ENCODE measurements around the gene COL10A1. TPM values are rescaled to one million over a fixed set of nuclear protein-coding genes. Genes with fewer than 3 reads are reported as not detected.

COL10A1 gene
- total RNA-seq, 1 donor from 2014 or later = not detected

GRCh38 chr6:116157391-116157790, 31.5 kb upstream of the COL10A1 start:
- peaks cover 5% of the 10 kb centered on the region for H3K4me1 Mint-ChIP-seq (ENCODE audit: low read depth)
- H3K27ac Mint-ChIP-seq = no peak overlapping the region
- no peak overlapping the region for H3K4me3 Mint-ChIP-seq (ENCODE audit: low read depth)
- H3K9me3 Mint-ChIP-seq (ENCODE audit: low read depth) = peaks cover 13% of the 10 kb centered on the region
- no peak for DNase-seq (ENCODE audit: low spot score, unreplicated experiment)
- no peak for TF ChIP-seq CTCF (IDR thresholded peaks at IDR 0.05; ENCODE audit: unreplicated experiment)
- H3K27me3 Mint-ChIP-seq = no peaks in the 10 kb centered on the region
- peaks cover 12% of the 10 kb centered on the region for H3K36me3 Mint-ChIP-seq (ENCODE audit: insufficient read depth)

- DNase-seq (ENCODE audit: low spot score, unreplicated experiment) = no peak
- Mint-ChIP-seq H3K27me3 (no peaks in the 10 kb centered on the region), H3K4me3 (ENCODE audit: low read depth) (no peak overlapping the region), H3K9me3 (ENCODE audit: low read depth) (peaks cover 7% of the 10 kb centered on the region), H3K4me1 (ENCODE audit: low read depth) (peaks cover 5% of the 10 kb centered on the region), H3K36me3 (ENCODE audit: insufficient read depth) (peaks cover 6% of the 10 kb centered on the region), H3K27ac (no peak overlapping the region)
- no peak for TF ChIP-seq CTCF (IDR thresholded peaks at IDR 0.05; ENCODE audit: unreplicated experiment)
Observed at GRCh38 chr6:116156405-116157326, 30.7 kb upstream of the COL10A1 start.

- no peak for TF ChIP-seq CTCF (IDR thresholded peaks at IDR 0.05; ENCODE audit: unreplicated experiment)
- peaks cover 5% of the 10 kb centered on the region for H3K4me1 Mint-ChIP-seq (ENCODE audit: low read depth)
- H3K9me3 Mint-ChIP-seq (ENCODE audit: low read depth) = peaks cover under 1% of the 10 kb centered on the region
- DNase-seq (ENCODE audit: low spot score, unreplicated experiment) = no peak
- no peak overlapping the region for H3K4me3 Mint-ChIP-seq (ENCODE audit: low read depth)
- H3K36me3 Mint-ChIP-seq (ENCODE audit: insufficient read depth) = peaks cover 5% of the 10 kb centered on the region
- H3K27me3 Mint-ChIP-seq = no peaks in the 10 kb centered on the region
- H3K27ac Mint-ChIP-seq = no peak overlapping the region
Observed at GRCh38 chr6:116154887-116155286, 29.0 kb upstream of the COL10A1 start.

GRCh38 chr6:116152620-116153019, 26.7 kb upstream of the COL10A1 start:
- Mint-ChIP-seq H3K9me3 (ENCODE audit: low read depth) (peaks cover 5% of the 10 kb centered on the region), H3K36me3 (ENCODE audit: insufficient read depth) (peaks cover 8% of the 10 kb centered on the region), H3K4me3 (ENCODE audit: low read depth) (no peak overlapping the region)

More at GRCh38 chr6:116152620-116153019, 26.7 kb upstream of the COL10A1 start:
- no peak for DNase-seq (ENCODE audit: low spot score, unreplicated experiment)
- H3K27ac Mint-ChIP-seq = no peak overlapping the region
- H3K27me3 Mint-ChIP-seq = no peaks in the 10 kb centered on the region
- no peaks in the 10 kb centered on the region for H3K4me1 Mint-ChIP-seq (ENCODE audit: low read depth)
- no peak for TF ChIP-seq CTCF (IDR thresholded peaks at IDR 0.05; ENCODE audit: unreplicated experiment)

Data from progenitor cell of endocrine pancreas (in vitro differentiated cells).